Neutrophil (primary cell): Measurements from ENCODE around the gene NAIF1.

Experiments
- H3K27ac ChIP-seq: fragments of 200-600 bp; sonication (generic); 2 replicates; pipeline ENCODE4 v1.5.1; 2016; ENCODE audit warnings: mild to moderate bottlenecking, moderate library complexity
- H3K27me3 ChIP-seq: fragments of 200-600 bp; sonication (generic); 2 replicates; pipeline ENCODE4 v1.6.0; 2016; ENCODE audit warnings: mild to moderate bottlenecking
- H3K36me3 ChIP-seq: fragments of 200-600 bp; sonication (generic); 2 replicates; pipeline ENCODE4 v1.5.1; 2017
- H3K4me1 ChIP-seq, 2 experiments: fragments of 200-600 bp in 1 of 2; sonication (generic) in 1 of 2; 1 replicate in 1 of 2; 2 replicates in 1 of 2; pipeline versions ENCODE4 v1.5.1 to v1.6.1; 2013 to 2016; ENCODE audit warnings: low read depth in 1 of 2, low read length in 1 of 2, mild to moderate bottlenecking in 1 of 2, moderate library complexity in 1 of 2; ENCODE audit not compliant: control insufficient read depth in 1 of 2, insufficient read depth in 1 of 2
- H3K4me3 ChIP-seq, 2 experiments: fragments of 200-600 bp in 1 of 2; sonication (generic) in 1 of 2; 1 replicate in 1 of 2; 2 replicates in 1 of 2; pipeline ENCODE4 v1.5.1; 2013 to 2016; ENCODE audit warnings: low read depth in 1 of 2, low read length in 1 of 2, mild to moderate bottlenecking in 1 of 2, moderate library complexity in 1 of 2
- H3K9me3 ChIP-seq: fragments of 200-600 bp; sonication (generic); 2 replicates; pipeline ENCODE4 v1.5.1; 2016
- TF ChIP-seq, protein P1 (sequence below): fragments of 200-600 bp; sonication (generic); IDR thresholded peaks from 2 replicates; pipeline ENCODE4 v1.5.1; 2016; ENCODE audit warnings: antibody characterized with exemption

NAIF1 gene

GRCh38 chr9:128022886-128023285 lies 44.2 kb downstream of the NAIF1 start:
- TF ChIP-seq, protein P1, sequence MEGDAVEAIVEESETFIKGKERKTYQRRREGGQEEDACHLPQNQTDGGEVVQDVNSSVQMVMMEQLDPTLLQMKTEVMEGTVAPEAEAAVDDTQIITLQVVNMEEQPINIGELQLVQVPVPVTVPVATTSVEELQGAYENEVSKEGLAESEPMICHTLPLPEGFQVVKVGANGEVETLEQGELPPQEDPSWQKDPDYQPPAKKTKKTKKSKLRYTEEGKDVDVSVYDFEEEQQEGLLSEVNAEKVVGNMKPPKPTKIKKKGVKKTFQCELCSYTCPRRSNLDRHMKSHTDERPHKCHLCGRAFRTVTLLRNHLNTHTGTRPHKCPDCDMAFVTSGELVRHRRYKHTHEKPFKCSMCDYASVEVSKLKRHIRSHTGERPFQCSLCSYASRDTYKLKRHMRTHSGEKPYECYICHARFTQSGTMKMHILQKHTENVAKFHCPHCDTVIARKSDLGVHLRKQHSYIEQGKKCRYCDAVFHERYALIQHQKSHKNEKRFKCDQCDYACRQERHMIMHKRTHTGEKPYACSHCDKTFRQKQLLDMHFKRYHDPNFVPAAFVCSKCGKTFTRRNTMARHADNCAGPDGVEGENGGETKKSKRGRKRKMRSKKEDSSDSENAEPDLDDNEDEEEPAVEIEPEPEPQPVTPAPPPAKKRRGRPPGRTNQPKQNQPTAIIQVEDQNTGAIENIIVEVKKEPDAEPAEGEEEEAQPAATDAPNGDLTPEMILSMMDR = no peak

DNA sequence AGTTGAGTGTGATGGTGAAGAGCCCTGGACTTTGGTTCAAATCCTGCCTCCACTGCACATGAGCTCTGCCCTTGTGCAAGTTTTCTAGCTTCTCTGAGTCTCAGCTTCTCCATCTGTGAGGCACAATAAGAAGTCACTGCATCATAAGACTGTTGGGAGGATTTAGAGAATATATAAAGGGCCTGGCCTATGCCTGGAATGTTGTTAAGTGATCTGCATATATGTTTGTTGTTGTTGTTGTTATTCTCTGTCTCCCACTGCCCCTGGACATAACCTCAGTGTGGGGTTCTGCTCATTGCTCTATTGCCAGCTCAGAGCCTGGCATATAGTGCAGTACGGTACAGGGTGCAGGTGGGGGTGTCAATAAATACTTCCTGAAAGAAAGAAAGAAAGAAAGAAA lies 46.0 kb downstream of the NAIF1 start:
- H3K27ac ChIP-seq = no peak overlapping the region
- no peaks in the 10 kb centered on the region for H3K36me3 ChIP-seq
- TF ChIP-seq, protein P1 = no peak
- peaks cover 12% of the 10 kb centered on the region in 2 experiments for H3K4me1 ChIP-seq
- no peak overlapping the region for H3K4me3 ChIP-seq
- H3K27me3 ChIP-seq = no peaks in the 10 kb centered on the region
- H3K9me3 ChIP-seq = no peaks in the 10 kb centered on the region

More at GRCh38 chr9:128022886-128023285, 44.2 kb downstream of the NAIF1 start:
- Histone ChIP-seq H3K36me3 (no peaks in the 10 kb centered on the region), H3K9me3 (no peaks in the 10 kb centered on the region), H3K27me3 (no peaks in the 10 kb centered on the region), H3K4me1 (peaks cover 30% of the 10 kb centered on the region in 2 experiments), H3K4me3 (no peak overlapping the region), H3K27ac (no peak overlapping the region)

GRCh38 chr9:128020692-128021091 lies 46.4 kb downstream of the NAIF1 start:
- H3K27me3 ChIP-seq = no peaks in the 10 kb centered on the region
- TF ChIP-seq, protein P1 = no peak
- no peak overlapping the region for H3K27ac ChIP-seq
- no peak overlapping the region for H3K4me3 ChIP-seq
- H3K9me3 ChIP-seq = no peaks in the 10 kb centered on the region
- peaks cover 9 to 11% of the 10 kb centered on the region in 2 experiments for H3K4me1 ChIP-seq
- H3K36me3 ChIP-seq = no peaks in the 10 kb centered on the region

- no peak overlapping the region for H3K27ac ChIP-seq
- no peak overlapping the region for H3K4me3 ChIP-seq
- TF ChIP-seq, protein P1 = no peak
- H3K36me3 ChIP-seq = no peaks in the 10 kb centered on the region
- H3K27me3 ChIP-seq = no peaks in the 10 kb centered on the region
- no peaks in the 10 kb centered on the region for H3K9me3 ChIP-seq
- peaks cover 7 to 8% of the 10 kb centered on the region in 2 experiments for H3K4me1 ChIP-seq
Measured at GRCh38 chr9:128015696-128016095, 51.4 kb downstream of the NAIF1 start.
